GM18951 (cell line): ENCODE data around the gene PEAR1.

Experiments used
- POLR2A ChIP-seq: IDR thresholded peaks from 4 replicates; pipeline ENCODE4 v1.6.1; 2011; ENCODE audit warnings: mild to moderate bottlenecking; ENCODE audit not compliant: insufficient read length, insufficient read depth; ENCODE audit errors: extremely low read depth
- in situ Hi-C: fragments of 300-500 bp; cut with MboI; formaldehyde crosslinking; loops from one replicate; pipeline ENCODE4 v1.12.0; 2022; ENCODE audit warnings: low sequenced_read_pairs, mixed read lengths, inconsistent platforms; ENCODE audit not compliant: unreplicated experiment

PEAR1 gene

GRCh38 chr1:156903328-156904091, 10.0 kb downstream of the PEAR1 start:
- in situ Hi-C loops, result no loop called here
- TF ChIP-seq POLR2A, result no peak

DNA sequence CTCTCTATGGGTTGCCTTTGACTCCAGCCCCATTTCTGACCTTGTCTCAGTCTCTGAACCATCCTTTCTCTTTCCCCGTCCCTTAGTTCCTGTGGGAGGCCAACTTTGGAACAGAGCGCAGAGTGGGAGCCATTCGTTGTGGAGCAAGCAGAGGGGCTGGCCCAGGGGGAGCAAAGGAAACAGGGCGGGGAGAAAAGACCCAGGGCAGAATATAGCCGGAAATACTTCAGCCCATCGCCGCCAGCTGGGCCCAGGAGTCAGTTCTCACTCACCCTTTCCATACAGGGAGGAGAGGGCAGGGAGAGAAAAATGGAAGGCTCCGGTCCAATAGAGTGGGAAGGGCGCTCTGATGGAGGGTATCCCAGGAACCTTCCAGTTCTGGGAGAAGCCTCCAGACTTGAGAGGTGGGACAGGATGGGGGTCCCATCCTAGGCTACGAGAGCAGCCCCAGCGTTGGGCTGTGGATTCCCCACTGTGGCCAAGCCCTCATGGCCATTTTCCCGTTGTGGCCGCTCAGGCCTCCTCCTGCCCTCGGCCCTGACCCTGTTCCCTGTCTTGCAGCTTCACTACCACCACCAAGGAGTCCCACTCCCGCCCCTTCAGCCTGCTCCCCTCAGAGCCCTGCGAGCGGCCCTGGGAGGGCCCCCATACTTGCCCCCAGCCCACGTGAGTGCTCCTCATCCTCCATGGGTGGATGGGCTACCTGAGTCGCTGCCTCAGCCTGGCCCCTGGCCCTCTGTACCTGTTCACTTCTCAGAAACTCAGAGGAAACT, 10.9 kb downstream of the PEAR1 start:
- in situ Hi-C loops, result no loop called here
- TF ChIP-seq POLR2A, result no peak

- in situ Hi-C loops, result no loop called here
- no peak for TF ChIP-seq POLR2A
These were observed 11.7 kb downstream of the PEAR1 start for GRCh38 chr1:156905176-156905575.

- TF ChIP-seq POLR2A, result no peak
- in situ Hi-C loops, result no loop called here
These were observed 12.1 kb downstream of the PEAR1 start for GRCh38 chr1:156905651-156906050.

DNA sequence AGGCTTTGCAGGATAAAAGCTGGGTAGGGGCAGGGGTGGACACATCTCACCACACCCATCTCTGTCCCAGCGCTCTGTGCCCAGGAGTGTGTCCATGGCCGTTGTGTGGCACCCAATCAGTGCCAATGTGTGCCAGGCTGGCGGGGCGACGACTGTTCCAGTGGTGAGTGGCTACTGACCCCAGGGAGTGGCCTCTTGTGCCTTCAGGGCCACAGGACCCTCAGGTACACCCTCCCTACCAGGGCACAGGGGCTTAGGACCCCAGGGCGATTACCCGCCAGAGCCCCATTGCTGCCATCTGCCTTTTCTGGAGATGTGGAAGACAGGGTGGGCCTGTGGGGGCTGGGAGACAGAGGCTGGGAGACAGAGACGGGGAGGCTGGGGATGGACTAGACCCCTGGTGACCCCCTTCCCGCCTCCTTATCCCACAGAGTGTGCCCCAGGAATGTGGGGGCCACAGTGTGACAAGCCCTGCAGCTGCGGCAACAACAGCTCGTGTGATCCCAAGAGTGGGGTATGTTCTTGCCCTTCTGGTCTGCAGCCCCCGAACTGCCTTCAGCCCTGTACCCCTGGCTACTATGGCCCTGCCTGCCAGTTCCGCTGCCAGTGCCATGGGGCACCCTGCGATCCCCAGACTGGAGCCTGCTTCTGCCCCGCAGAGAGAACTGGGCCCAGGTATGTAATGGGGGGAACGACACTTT, 12.8 kb downstream of the PEAR1 start:
- no peak for TF ChIP-seq POLR2A
- in situ Hi-C loops, result no loop called here

GRCh38 chr1:156908541-156908940, 15.0 kb downstream of the PEAR1 start:
- in situ Hi-C loops, result no loop called here

GRCh38 chr1:156908955-156909354, 15.4 kb downstream of the PEAR1 start:
- no peak for TF ChIP-seq POLR2A
- in situ Hi-C loops, result no loop called here

More at GRCh38 chr1:156908541-156908940, 15.0 kb downstream of the PEAR1 start:
- TF ChIP-seq POLR2A, result no peak

DNA sequence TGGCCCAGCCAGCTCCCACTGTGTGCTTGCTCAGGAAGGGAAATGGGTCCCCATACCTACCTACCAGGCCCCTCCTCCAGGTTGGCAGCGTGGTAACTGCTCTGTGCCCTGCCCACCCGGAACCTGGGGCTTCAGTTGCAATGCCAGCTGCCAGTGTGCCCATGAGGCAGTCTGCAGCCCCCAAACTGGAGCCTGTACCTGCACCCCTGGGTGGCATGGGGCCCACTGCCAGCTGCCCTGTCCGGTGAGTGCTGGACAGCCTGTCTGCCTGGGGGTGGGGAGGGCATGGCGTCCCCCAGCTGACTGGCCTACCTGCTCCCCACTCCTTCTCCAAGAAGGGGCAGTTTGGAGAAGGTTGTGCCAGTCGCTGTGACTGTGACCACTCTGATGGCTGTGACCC, 16.2 kb downstream of the PEAR1 start:
- TF ChIP-seq POLR2A, result no peak
- in situ Hi-C loops, result no loop called here

- in situ Hi-C loops, result no loop called here
- TF ChIP-seq POLR2A, result no peak
These were observed 16.8 kb downstream of the PEAR1 start for GRCh38 chr1:156910309-156910782.

DNA sequence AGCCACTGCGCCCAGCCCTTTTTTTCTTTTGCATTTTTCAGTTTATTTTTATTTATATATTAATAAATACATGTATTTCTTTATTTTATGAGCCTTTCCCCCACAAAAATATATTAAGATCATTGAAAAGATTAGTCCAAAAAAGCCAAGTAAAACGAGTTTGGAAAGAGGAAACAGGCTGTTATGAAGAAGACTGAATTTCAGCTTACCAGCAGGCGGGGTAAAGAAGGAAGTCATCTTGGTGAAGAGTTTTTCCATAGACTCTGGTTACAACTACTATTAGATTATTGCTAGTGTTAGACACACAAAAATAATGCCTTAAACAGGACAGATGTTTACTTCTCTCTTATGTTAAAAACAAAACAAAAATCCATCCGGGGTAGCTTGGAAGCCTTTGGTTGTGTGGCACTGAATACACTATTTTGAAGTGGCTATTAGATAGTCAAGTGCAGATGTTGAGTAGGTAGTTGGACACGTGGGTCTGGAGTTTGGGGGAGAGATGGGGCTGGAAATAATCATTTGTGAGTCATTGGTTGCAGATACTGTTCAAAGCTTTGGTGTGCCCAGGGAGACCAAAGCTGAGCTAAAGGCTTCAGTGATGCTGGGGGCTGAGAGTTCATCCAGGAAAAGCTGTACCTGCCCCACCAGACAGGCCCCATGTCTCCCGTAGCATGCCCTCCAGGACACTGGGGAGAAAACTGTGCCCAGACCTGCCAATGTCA, 18.2 kb downstream of the PEAR1 start:
- in situ Hi-C loops, result no loop called here
- no peak for TF ChIP-seq POLR2A

GRCh38 chr1:156912310-156912709, 18.8 kb downstream of the PEAR1 start:
- no peak for TF ChIP-seq POLR2A
- in situ Hi-C loops, result no loop called here

- in situ Hi-C loops, result no loop called here
- no peak for TF ChIP-seq POLR2A
These were observed 19.6 kb downstream of the PEAR1 start for GRCh38 chr1:156912861-156913808.
